ENCODE results near the gene ATRNL1. TPM values are rescaled to one million over a fixed set of nuclear protein-coding genes. Genes with fewer than 3 reads are reported as not detected.

ATRNL1 gene
- total RNA-seq, 1 experiment from 2014 or later, result not detected

DNA sequence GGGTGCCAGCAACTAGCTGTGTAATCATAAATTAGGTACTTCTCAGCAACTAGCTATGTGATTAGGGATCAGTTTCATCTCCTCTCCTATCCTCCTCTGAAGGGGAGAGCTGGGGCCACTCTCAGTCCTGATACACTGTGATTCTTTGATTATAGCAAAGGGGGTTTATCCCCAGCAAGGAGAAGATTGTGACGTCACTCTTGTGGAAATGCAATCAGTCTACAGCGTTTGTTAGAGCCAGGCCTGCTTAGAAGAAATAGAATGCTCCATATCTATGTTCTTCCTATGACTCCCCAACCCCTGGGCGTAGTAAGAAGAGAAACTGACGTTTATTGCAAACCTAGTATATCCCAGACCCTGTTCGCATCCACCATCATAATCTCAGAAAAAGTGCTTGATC, 871.7 kb downstream of the ATRNL1 start:
- no TSS peak for BruUV-seq (replicated peaks)
- no peak overlapping the region for H3K4me3 ChIP-seq (ENCODE audit: low read depth, low read length)
- H3K27ac Mint-ChIP-seq (ENCODE audit: unreplicated experiment), result no peak overlapping the region
- no peaks in the 10 kb centered on the region for H3K9me3 ChIP-seq
- DNase-seq, result no peak
- H3K27me3 ChIP-seq (replicated peaks; ENCODE audit: control insufficient read depth, insufficient read depth, low read length), result no peaks in the 10 kb centered on the region
- H3K4me1 Mint-ChIP-seq (ENCODE audit: low read depth, unreplicated experiment), result peaks cover 6% of the 10 kb centered on the region
- intact Hi-C loops (cut with micrococcal nuclease; ENCODE audit: unreplicated experiment), result loop anchor here (5.0 kb wide), 1 partner anchor 168 kb away; no protein-coding TSS in a partner anchor
- no peaks in the 10 kb centered on the region for H3K27me3 Mint-ChIP-seq (ENCODE audit: insufficient read depth, unreplicated experiment)
- H3K4me3 Mint-ChIP-seq (ENCODE audit: unreplicated experiment), result no peak overlapping the region
- ChIA-PET POLR2A (no interaction called here), CTCF (no interaction called here)
- TF ChIP-seq, protein P1, sequence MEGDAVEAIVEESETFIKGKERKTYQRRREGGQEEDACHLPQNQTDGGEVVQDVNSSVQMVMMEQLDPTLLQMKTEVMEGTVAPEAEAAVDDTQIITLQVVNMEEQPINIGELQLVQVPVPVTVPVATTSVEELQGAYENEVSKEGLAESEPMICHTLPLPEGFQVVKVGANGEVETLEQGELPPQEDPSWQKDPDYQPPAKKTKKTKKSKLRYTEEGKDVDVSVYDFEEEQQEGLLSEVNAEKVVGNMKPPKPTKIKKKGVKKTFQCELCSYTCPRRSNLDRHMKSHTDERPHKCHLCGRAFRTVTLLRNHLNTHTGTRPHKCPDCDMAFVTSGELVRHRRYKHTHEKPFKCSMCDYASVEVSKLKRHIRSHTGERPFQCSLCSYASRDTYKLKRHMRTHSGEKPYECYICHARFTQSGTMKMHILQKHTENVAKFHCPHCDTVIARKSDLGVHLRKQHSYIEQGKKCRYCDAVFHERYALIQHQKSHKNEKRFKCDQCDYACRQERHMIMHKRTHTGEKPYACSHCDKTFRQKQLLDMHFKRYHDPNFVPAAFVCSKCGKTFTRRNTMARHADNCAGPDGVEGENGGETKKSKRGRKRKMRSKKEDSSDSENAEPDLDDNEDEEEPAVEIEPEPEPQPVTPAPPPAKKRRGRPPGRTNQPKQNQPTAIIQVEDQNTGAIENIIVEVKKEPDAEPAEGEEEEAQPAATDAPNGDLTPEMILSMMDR (IDR thresholded peaks at IDR 0.05; ENCODE audit: insufficient read depth in 1 of 2, low read depth in 1 of 2, low read length in 1 of 2, severe bottlenecking in 1 of 2, unreplicated experiment in 1 of 2), result no peak
- H3K36me3 Mint-ChIP-seq (ENCODE audit: insufficient read depth, unreplicated experiment), result no peaks in the 10 kb centered on the region
- H3K9me3 Mint-ChIP-seq (ENCODE audit: unreplicated experiment), result peaks cover 11% of the 10 kb centered on the region
- H3K36me3 ChIP-seq (ENCODE audit: control insufficient read depth, insufficient read depth, low read length), result no peaks in the 10 kb centered on the region
- H3K4me1 ChIP-seq, result no peaks in the 10 kb centered on the region

DNA sequence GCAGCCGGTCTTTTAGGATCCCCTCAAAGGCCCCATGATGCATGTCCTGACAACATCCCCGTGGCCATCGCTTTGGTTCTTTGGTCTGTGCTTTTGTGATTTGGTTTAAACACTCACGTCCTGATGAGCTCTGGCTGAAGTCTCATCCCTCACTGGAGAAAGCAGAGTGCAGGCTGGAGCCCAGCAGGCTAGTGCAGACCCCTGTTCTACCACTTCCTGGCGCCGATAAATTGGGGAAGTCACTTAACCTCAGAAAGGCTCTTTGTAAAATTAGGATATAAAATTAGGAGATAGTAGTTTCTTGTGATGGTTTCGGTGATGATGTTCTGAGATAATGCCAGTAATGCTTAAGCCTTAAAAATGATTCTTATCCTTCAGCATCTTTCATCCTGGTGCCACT, 872.2 kb downstream of the ATRNL1 start:
- POLR2A ChIA-PET, result no interaction called here
- TF ChIP-seq, protein P1 (IDR thresholded peaks at IDR 0.05; ENCODE audit: insufficient read depth in 1 of 2, low read depth in 1 of 2, low read length in 1 of 2, severe bottlenecking in 1 of 2, unreplicated experiment in 1 of 2), result no peak

DNA sequence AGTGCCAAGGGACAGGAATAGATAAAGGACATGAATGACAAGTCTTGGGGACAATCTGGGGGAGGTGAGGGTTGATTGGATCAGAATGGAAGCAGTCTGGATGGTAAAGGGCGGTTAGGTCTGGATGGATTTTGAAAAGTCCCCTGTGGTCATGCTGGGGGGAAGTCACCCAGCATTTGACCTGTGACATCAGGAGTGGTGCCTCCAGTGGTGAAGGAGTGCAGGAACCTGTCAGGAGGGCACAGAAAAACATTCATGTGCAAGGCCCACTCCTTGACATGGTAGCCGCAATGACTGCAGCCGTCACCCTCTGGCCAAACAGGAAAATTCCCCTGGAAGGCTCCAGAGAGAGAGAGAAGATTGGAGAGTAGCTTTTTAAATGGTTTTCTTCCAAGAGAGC, 875.1 kb downstream of the ATRNL1 start:
- intact Hi-C loops (cut with micrococcal nuclease; ENCODE audit: unreplicated experiment), result no loop called here
- H3K4me1 ChIP-seq, result no peaks in the 10 kb centered on the region
- POLR2A ChIA-PET, result no interaction called here
- Mint-ChIP-seq H3K27ac (ENCODE audit: unreplicated experiment) (no peak overlapping the region), H3K4me1 (ENCODE audit: low read depth, unreplicated experiment) (peaks cover 6% of the 10 kb centered on the region), H3K9me3 (ENCODE audit: unreplicated experiment) (peaks cover 11% of the 10 kb centered on the region), H3K36me3 (ENCODE audit: insufficient read depth, unreplicated experiment) (no peaks in the 10 kb centered on the region), H3K27me3 (ENCODE audit: insufficient read depth, unreplicated experiment) (no peaks in the 10 kb centered on the region), H3K4me3 (ENCODE audit: unreplicated experiment) (no peak overlapping the region)
- no peaks in the 10 kb centered on the region for H3K36me3 ChIP-seq (ENCODE audit: control insufficient read depth, insufficient read depth, low read length)
- no peaks in the 10 kb centered on the region for H3K9me3 ChIP-seq
- DNase-seq, result no peak
- CTCF ChIA-PET, result no interaction called here
- no TSS peak for BruUV-seq (replicated peaks)
- no peak overlapping the region for H3K4me3 ChIP-seq (ENCODE audit: low read depth, low read length)
- TF ChIP-seq, protein P1 (IDR thresholded peaks at IDR 0.05; ENCODE audit: insufficient read depth in 1 of 2, low read depth in 1 of 2, low read length in 1 of 2, severe bottlenecking in 1 of 2, unreplicated experiment in 1 of 2), result no peak
- no peaks in the 10 kb centered on the region for H3K27me3 ChIP-seq (replicated peaks; ENCODE audit: control insufficient read depth, insufficient read depth, low read length)

More for the DNA sequence above, 872.2 kb downstream of the ATRNL1 start:
- intact Hi-C loops (cut with micrococcal nuclease; ENCODE audit: unreplicated experiment), result no loop called here
- H3K27me3 Mint-ChIP-seq (ENCODE audit: insufficient read depth, unreplicated experiment), result no peaks in the 10 kb centered on the region
- Histone ChIP-seq H3K4me3 (ENCODE audit: low read depth, low read length) (no peak overlapping the region), H3K4me1 (no peaks in the 10 kb centered on the region), H3K9me3 (no peaks in the 10 kb centered on the region), H3K27me3 (replicated peaks; ENCODE audit: control insufficient read depth, insufficient read depth, low read length) (no peaks in the 10 kb centered on the region), H3K36me3 (ENCODE audit: control insufficient read depth, insufficient read depth, low read length) (no peaks in the 10 kb centered on the region)
- no peak overlapping the region for H3K4me3 Mint-ChIP-seq (ENCODE audit: unreplicated experiment)
- H3K36me3 Mint-ChIP-seq (ENCODE audit: insufficient read depth, unreplicated experiment), result no peaks in the 10 kb centered on the region
- peaks cover 6% of the 10 kb centered on the region for H3K4me1 Mint-ChIP-seq (ENCODE audit: low read depth, unreplicated experiment)
- CTCF ChIA-PET, result no interaction called here
- DNase-seq, result no peak
- peaks cover 11% of the 10 kb centered on the region for H3K9me3 Mint-ChIP-seq (ENCODE audit: unreplicated experiment)
- no peak overlapping the region for H3K27ac Mint-ChIP-seq (ENCODE audit: unreplicated experiment)
- no TSS peak for BruUV-seq (replicated peaks)

Data from Caco-2 (cell line).